ENCODE data around the gene LTA.

The LTA gene

DNA sequence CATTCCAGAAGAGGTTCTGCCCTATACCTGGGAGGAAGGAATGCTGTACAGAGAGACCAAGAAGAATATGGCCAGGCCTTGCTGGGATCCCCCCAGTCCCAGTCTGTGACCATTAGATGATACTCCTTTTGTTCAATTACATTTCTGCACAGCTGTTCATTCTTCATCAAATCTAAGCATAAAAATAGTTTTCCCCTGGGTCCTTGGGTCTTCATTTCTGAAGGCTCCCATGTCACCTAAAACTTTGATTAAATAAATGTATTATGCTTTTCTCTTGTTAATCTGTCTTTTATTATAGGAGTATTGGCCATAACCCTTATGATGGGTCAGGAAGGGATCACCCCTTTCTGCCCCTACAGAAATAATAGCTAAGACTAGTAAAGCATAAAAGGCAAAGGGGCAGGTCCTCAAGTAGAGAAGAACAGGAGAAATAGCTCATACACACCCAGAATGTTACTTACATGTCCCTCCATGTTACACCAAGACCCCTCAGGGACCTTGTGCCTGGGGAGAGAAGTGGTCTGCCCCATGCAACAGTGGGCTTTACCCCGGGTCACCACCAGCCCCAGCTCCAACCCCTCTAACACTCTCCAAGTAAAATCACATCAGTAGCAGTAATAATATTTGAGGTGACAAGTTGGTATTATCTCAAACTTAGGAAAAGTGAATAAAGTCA, 2.1 kb upstream of the LTA start:
- H3K4me1 ChIP-seq (ENCODE audit: control insufficient read depth, insufficient read depth, low read depth, low read length): no peaks in the 10 kb centered on the region

DNA sequence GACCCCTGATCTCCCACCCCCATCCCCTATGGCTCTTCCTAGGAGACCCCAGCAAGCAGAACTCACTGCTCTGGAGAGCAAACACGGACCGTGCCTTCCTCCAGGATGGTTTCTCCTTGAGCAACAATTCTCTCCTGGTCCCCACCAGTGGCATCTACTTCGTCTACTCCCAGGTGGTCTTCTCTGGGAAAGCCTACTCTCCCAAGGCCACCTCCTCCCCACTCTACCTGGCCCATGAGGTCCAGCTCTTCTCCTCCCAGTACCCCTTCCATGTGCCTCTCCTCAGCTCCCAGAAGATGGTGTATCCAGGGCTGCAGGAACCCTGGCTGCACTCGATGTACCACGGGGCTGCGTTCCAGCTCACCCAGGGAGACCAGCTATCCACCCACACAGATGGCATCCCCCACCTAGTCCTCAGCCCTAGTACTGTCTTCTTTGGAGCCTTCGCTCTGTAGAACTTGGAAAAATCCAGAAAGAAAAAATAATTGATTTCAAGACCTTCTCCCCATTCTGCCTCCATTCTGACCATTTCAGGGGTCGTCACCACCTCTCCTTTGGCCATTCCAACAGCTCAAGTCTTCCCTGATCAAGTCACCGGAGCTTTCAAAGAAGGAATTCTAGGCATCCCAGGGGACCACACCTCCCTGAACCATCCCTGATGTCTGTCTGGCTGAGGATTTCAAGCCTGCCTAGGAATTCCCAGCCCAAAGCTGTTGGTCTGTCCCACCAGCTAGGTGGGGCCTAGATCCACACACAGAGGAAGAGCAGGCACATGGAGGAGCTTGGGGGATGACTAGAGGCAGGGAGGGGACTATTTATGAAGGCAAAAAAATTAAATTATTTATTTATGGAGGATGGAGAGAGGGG, 1.4 kb downstream of the LTA start:
- no peaks in the 10 kb centered on the region for H3K9me3 ChIP-seq (ENCODE audit: control insufficient read depth, low read length)
- no peak overlapping the region for H4K8ac ChIP-seq (ENCODE audit: low read length)
- H2BK12ac ChIP-seq (ENCODE audit: low read length in 2 of 2): no peak overlapping the region
- no peak overlapping the region for H2AFZ ChIP-seq (ENCODE audit: low read depth, low read length)
- no peak overlapping the region for H2BK120ac ChIP-seq (ENCODE audit: low read depth, low read length)
- H3K4me2 ChIP-seq (ENCODE audit: low read length, poor library complexity, severe bottlenecking): no peak overlapping the region
- H3K14ac ChIP-seq (ENCODE audit: low read length in 2 of 2): no peak overlapping the region
- H2BK5ac ChIP-seq (ENCODE audit: low read depth, low read length, poor library complexity, severe bottlenecking): no peak overlapping the region
- no peak overlapping the region for H2AK5ac ChIP-seq (ENCODE audit: low read length, severe bottlenecking)
- H3K9ac ChIP-seq (ENCODE audit: low read length): no peak overlapping the region
- no peak overlapping the region for H3K23ac ChIP-seq (ENCODE audit: low read length in 2 of 2)
- H3K4ac ChIP-seq (ENCODE audit: low read depth in 1 of 2, low read length in 2 of 2): no peak overlapping the region
- H3K18ac ChIP-seq (ENCODE audit: low read depth in 1 of 2, low read length in 2 of 2): no peak overlapping the region
- peaks cover 0 to 10% of the 10 kb centered on the region in 2 experiments for H3K27me3 ChIP-seq (ENCODE audit: control insufficient read depth in 1 of 2, insufficient read depth in 1 of 2, low read length in 2 of 2)
- peaks cover 2% of the 10 kb centered on the region for H3K4me1 ChIP-seq (ENCODE audit: control insufficient read depth, insufficient read depth, low read depth, low read length)
- no peaks in the 10 kb centered on the region for H3K36me3 ChIP-seq (ENCODE audit: control insufficient read depth in 1 of 2, insufficient read depth in 2 of 2, low read depth in 1 of 2, low read length in 2 of 2)
- no peak overlapping the region for H3K27ac ChIP-seq (ENCODE audit: low read length, poor library complexity, severe bottlenecking)
- WGBS: 85% methylated on average over 9 of the region's 9 CpGs
- H3K79me1 ChIP-seq (replicated peaks; ENCODE audit: low read length, poor library complexity, severe bottlenecking): no peaks in the 10 kb centered on the region
- DNase-seq: no peak
- no peak overlapping the region for H2BK15ac ChIP-seq (ENCODE audit: low read depth, poor library complexity, severe bottlenecking)
- no peak overlapping the region for H4K91ac ChIP-seq (ENCODE audit: low read length)
- no peak overlapping the region for H3K4me3 ChIP-seq (ENCODE audit: insufficient read depth in 1 of 2, low read depth in 1 of 2, low read length in 2 of 2)

More for the DNA sequence above, 2.1 kb upstream of the LTA start:
- H2AK5ac ChIP-seq (ENCODE audit: low read length, severe bottlenecking): no peak overlapping the region
- peak overlapping the region; percentile 36 for H4K8ac ChIP-seq (ENCODE audit: low read length)
- no peak overlapping the region for H2BK12ac ChIP-seq (ENCODE audit: low read length in 2 of 2)
- no peaks in the 10 kb centered on the region for H3K9me3 ChIP-seq (ENCODE audit: control insufficient read depth, low read length)
- no peak overlapping the region for H3K23ac ChIP-seq (ENCODE audit: low read length in 2 of 2)
- no peak for DNase-seq
- no peak overlapping the region for H3K4me2 ChIP-seq (ENCODE audit: low read length, poor library complexity, severe bottlenecking)
- H3K18ac ChIP-seq (ENCODE audit: low read depth in 1 of 2, low read length in 2 of 2): no peak overlapping the region
- no peak overlapping the region for H2AFZ ChIP-seq (ENCODE audit: low read depth, low read length)
- no CpG with 5 or more reads among the region's 1 CpG for WGBS
- no peak overlapping the region for H2BK120ac ChIP-seq (ENCODE audit: low read depth, low read length)
- no peak overlapping the region for H3K27ac ChIP-seq (ENCODE audit: low read length, poor library complexity, severe bottlenecking)
- no peak overlapping the region for H3K4ac ChIP-seq (ENCODE audit: low read depth in 1 of 2, low read length in 2 of 2)
- H3K4me3 ChIP-seq (ENCODE audit: insufficient read depth in 1 of 2, low read depth in 1 of 2, low read length in 2 of 2): no peak overlapping the region
- H3K36me3 ChIP-seq (ENCODE audit: control insufficient read depth in 1 of 2, insufficient read depth in 2 of 2, low read depth in 1 of 2, low read length in 2 of 2): no peaks in the 10 kb centered on the region
- no peak overlapping the region for H2BK5ac ChIP-seq (ENCODE audit: low read depth, low read length, poor library complexity, severe bottlenecking)
- H3K9ac ChIP-seq (ENCODE audit: low read length): no peak overlapping the region
- H3K27me3 ChIP-seq (ENCODE audit: control insufficient read depth in 1 of 2, insufficient read depth in 1 of 2, low read length in 2 of 2): peaks cover 0 to 10% of the 10 kb centered on the region in 2 experiments
- no peak overlapping the region for H3K14ac ChIP-seq (ENCODE audit: low read length in 2 of 2)
- no peaks in the 10 kb centered on the region for H3K79me1 ChIP-seq (replicated peaks; ENCODE audit: low read length, poor library complexity, severe bottlenecking)
- H2BK15ac ChIP-seq (ENCODE audit: low read depth, poor library complexity, severe bottlenecking): no peak overlapping the region
- no peak overlapping the region for H4K91ac ChIP-seq (ENCODE audit: low read length)

DNA sequence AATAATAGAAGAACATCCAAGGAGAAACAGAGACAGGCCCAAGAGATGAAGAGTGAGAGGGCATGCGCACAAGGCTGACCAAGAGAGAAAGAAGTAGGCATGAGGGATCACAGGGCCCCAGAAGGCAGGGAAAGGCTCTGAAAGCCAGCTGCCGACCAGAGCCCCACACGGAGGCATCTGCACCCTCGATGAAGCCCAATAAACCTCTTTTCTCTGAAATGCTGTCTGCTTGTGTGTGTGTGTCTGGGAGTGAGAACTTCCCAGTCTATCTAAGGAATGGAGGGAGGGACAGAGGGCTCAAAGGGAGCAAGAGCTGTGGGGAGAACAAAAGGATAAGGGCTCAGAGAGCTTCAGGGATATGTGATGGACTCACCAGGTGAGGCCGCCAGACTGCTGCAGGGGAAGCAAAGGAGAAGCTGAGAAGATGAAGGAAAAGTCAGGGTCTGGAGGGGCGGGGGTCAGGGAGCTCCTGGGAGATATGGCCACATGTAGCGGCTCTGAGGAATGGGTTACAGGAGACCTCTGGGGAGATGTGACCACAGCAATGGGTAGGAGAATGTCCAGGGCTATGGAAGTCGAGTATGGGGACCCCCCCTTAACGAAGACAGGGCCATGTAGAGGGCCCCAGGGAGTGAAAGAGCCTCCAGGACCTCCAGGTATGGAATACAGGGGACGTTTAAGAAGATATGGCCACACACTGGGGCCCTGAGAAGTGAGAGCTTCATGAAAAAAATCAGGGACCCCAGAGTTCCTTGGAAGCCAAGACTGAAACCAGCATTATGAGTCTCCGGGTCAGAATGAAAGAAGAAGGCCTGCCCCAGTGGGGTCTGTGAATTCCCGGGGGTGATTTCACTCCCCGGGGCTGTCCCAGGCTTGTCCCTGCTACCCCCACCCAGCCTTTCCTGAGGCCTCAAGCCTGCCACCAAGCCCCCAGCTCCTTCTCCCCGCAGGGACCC, 2.3 kb downstream of the LTA start:
- no peak overlapping the region for H2BK120ac ChIP-seq (ENCODE audit: low read depth, low read length)
- H3K23ac ChIP-seq (ENCODE audit: low read length in 2 of 2): no peak overlapping the region
- H3K18ac ChIP-seq (ENCODE audit: low read depth in 1 of 2, low read length in 2 of 2): no peak overlapping the region
- H2AK5ac ChIP-seq (ENCODE audit: low read length, severe bottlenecking): no peak overlapping the region
- no peak overlapping the region for H4K91ac ChIP-seq (ENCODE audit: low read length)
- H2BK5ac ChIP-seq (ENCODE audit: low read depth, low read length, poor library complexity, severe bottlenecking): no peak overlapping the region
- H2BK12ac ChIP-seq (ENCODE audit: low read length in 2 of 2): no peak overlapping the region
- H4K8ac ChIP-seq (ENCODE audit: low read length): no peak overlapping the region
- H3K4me2 ChIP-seq (ENCODE audit: low read length, poor library complexity, severe bottlenecking): no peak overlapping the region
- peaks cover 0 to 10% of the 10 kb centered on the region in 2 experiments for H3K27me3 ChIP-seq (ENCODE audit: control insufficient read depth in 1 of 2, insufficient read depth in 1 of 2, low read length in 2 of 2)
- no peak overlapping the region for H3K14ac ChIP-seq (ENCODE audit: low read length in 2 of 2)
- 91% methylated on average over 14 of the region's 14 CpGs for WGBS
- H3K79me1 ChIP-seq (replicated peaks; ENCODE audit: low read length, poor library complexity, severe bottlenecking): no peaks in the 10 kb centered on the region
- H3K4me1 ChIP-seq (ENCODE audit: control insufficient read depth, insufficient read depth, low read depth, low read length): peaks cover 5% of the 10 kb centered on the region
- no peak overlapping the region for H3K27ac ChIP-seq (ENCODE audit: low read length, poor library complexity, severe bottlenecking)
- H3K4me3 ChIP-seq (ENCODE audit: insufficient read depth in 1 of 2, low read depth in 1 of 2, low read length in 2 of 2): no peak overlapping the region
- no peak for DNase-seq
- H3K4ac ChIP-seq (ENCODE audit: low read depth in 1 of 2, low read length in 2 of 2): no peak overlapping the region
- no peaks in the 10 kb centered on the region for H3K36me3 ChIP-seq (ENCODE audit: control insufficient read depth in 1 of 2, insufficient read depth in 2 of 2, low read depth in 1 of 2, low read length in 2 of 2)
- H2AFZ ChIP-seq (ENCODE audit: low read depth, low read length): no peak overlapping the region
- no peak overlapping the region for H2BK15ac ChIP-seq (ENCODE audit: low read depth, poor library complexity, severe bottlenecking)
- no peaks in the 10 kb centered on the region for H3K9me3 ChIP-seq (ENCODE audit: control insufficient read depth, low read length)
- no peak overlapping the region for H3K9ac ChIP-seq (ENCODE audit: low read length)
